Upper lobe of right lung (tissue), 1 donor: ENCODE measurements around the gene PSMB10. TPM values are rescaled to one million over a fixed set of nuclear protein-coding genes. Genes with fewer than 3 reads are reported as not detected.

Experiments used
- ATAC-seq: fragments of 200-7000 bp; cut with Tn5 transposase; one replicate; pipeline ENCODE4 v1.9.1; 2020; ENCODE audit warnings: mild to moderate bottlenecking, moderate library complexity
- DNase-seq: peaks from one replicate; pipeline ENCODE4 v3.0.0-alpha.2; 2020
- H3K27ac ChIP-seq: fragments of 200-600 bp; one replicate; pipeline ENCODE4 v1.8.0; 2022
- H3K27me3 ChIP-seq: fragments of 200-600 bp; one replicate; pipeline ENCODE4 v1.8.0; 2022; ENCODE audit warnings: mild to moderate bottlenecking
- H3K36me3 ChIP-seq: fragments of 200-600 bp; one replicate; pipeline ENCODE4 v1.8.0; 2022
- H3K4me1 ChIP-seq: fragments of 200-600 bp; one replicate; pipeline ENCODE4 v1.8.0; 2022
- H3K4me3 ChIP-seq: fragments of 200-600 bp; one replicate; pipeline ENCODE4 v1.8.0; 2022; ENCODE audit warnings: mild to moderate bottlenecking
- H3K9me3 ChIP-seq: fragments of 200-600 bp; one replicate; pipeline ENCODE4 v1.8.0; 2022
- CTCF ChIP-seq: fragments of 200-600 bp; IDR thresholded peaks from one replicate; pipeline ENCODE4 v1.8.0; 2022; ENCODE audit warnings: antibody characterized with exemption
- intact Hi-C: fragments of 100-400 bp; cut with DNase I; formaldehyde crosslinking; loops from one replicate; pipeline ENCODE4 v1.11.0; 2022
- total RNA-seq: library from RNA; stranded (reverse); fragmentation: NEBNext Ultra II Directional; extraction: Animal tissue kit (Norgen Biotek cat#: 25700); gene quantifications from one replicate; pipeline ENCODE4 v1.2.1, GENCODE V29; 2021
- donor health status: DM: no; HTN: yes; CAD: no; lungs with severe emphysema.

PSMB10 gene
- total RNA-seq, 1 donor from 2014 or later = 71.6 TPM

DNA sequence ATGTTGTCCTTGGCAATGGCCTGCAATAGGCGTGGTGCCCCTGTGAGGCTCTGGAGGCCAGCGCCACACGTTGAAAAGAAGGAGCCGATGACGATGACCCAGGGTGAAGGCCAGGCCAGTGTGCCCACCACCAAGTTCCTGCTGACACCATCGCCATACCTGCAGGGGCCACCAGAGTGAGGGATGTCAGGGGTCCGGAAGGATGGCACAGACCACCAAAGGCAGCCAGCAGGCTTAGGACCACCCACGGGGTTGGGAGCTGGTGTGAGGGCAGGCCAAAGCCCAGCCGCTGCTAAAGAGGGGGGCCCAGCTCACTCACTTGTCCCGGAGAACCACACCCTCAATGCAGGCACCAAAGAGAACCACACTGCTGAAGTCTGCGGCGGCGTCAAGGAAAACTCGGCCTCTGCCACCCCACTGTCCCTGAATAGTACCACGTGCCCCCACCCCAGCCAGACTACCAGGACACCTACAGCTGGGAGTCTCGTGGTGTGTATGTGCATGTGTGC is 13.7 kb upstream of the PSMB10 start:
- no peak for ATAC-seq

GRCh38 chr16:67949645-67950044 is 13.0 kb upstream of the PSMB10 start:
- TF ChIP-seq CTCF = no peak
- H3K27me3 ChIP-seq = no peaks in the 10 kb centered on the region
- peaks cover 100% of the 10 kb centered on the region for H3K36me3 ChIP-seq
- no peaks in the 10 kb centered on the region for H3K9me3 ChIP-seq
- H3K4me3 ChIP-seq = no peak overlapping the region
- DNase-seq = no peak
- H3K4me1 ChIP-seq = peaks cover 10% of the 10 kb centered on the region
- no peak overlapping the region for H3K27ac ChIP-seq
- intact Hi-C loops = no loop called here
- ATAC-seq = no peak

More for the DNA sequence above, 13.7 kb upstream of the PSMB10 start:
- no peak for DNase-seq
- H3K27ac ChIP-seq = no peak overlapping the region
- H3K4me1 ChIP-seq = peaks cover 6% of the 10 kb centered on the region
- no peaks in the 10 kb centered on the region for H3K27me3 ChIP-seq
- peaks cover 100% of the 10 kb centered on the region for H3K36me3 ChIP-seq
- no peak overlapping the region for H3K4me3 ChIP-seq
- TF ChIP-seq CTCF = no peak
- intact Hi-C loops = no loop called here
- H3K9me3 ChIP-seq = no peaks in the 10 kb centered on the region

DNA sequence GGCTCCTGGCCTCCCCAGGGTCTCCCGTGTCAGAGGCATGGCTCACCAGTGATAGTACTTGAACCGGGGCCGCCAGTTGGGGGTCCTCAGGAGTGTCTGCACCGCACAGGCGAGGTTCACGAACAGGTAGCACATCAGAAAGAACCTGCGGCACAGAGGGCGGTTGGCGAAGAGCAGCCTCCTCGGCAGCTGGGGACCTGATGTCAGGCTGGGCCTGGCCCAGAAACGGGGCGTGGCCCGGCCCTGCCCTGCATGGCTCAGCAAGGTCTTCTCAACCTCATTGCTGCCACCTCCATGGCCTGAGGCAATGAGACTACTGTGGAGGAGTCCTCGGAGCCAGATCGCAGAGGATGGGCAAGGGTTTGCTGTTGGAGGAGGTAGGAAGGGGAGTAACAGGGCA is 11.4 kb upstream of the PSMB10 start:
- no peaks in the 10 kb centered on the region for H3K27me3 ChIP-seq
- peaks cover 91% of the 10 kb centered on the region for H3K36me3 ChIP-seq
- H3K27ac ChIP-seq = no peak overlapping the region
- no peak for TF ChIP-seq CTCF
- DNase-seq (no peak), ATAC-seq (no peak)
- H3K4me3 ChIP-seq = no peak overlapping the region
- intact Hi-C loops = no loop called here
- H3K4me1 ChIP-seq = peaks cover 15% of the 10 kb centered on the region
- no peaks in the 10 kb centered on the region for H3K9me3 ChIP-seq

DNA sequence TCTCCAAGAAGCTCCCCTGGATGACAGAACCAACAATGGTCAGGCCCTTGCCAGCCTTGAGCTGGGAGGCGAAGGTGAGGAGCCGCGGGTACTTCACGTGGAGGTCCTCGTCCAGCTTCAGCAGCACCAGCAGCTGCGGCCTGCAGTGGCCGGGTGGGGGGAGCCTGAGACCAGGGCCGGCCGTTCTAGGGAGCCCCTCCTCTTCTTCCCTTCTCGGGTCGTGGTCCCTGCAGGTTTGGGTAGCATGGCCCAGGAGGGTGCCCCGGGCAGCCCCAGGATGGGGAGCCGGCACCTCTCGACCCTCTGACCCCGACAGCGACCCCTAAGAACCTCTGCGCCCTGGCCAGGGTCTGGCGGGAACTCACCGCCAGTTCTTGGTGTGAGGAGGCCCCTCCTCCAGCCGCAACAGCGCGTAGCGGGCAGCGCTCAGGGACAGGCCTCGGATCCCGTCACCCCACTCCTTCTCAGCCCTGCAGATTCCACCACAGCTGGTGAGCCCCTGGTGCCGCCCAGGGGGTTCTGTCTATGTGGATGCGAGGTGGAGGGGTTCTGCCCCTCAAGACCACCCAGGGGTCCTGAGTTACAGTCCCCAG is 10.4 kb upstream of the PSMB10 start:
- no peaks in the 10 kb centered on the region for H3K27me3 ChIP-seq
- intact Hi-C loops = no loop called here
- H3K4me1 ChIP-seq = peaks cover 14% of the 10 kb centered on the region
- H3K4me3 ChIP-seq = no peak overlapping the region
- DNase-seq (no peak), ATAC-seq (no peak)
- H3K36me3 ChIP-seq = peaks cover 91% of the 10 kb centered on the region
- no peaks in the 10 kb centered on the region for H3K9me3 ChIP-seq
- no peak overlapping the region for H3K27ac ChIP-seq
- no peak for TF ChIP-seq CTCF

GRCh38 chr16:67946128-67946569 is 9.5 kb upstream of the PSMB10 start:
- Histone ChIP-seq H3K4me3 (no peak overlapping the region), H3K4me1 (peaks cover 9% of the 10 kb centered on the region), H3K27me3 (no peaks in the 10 kb centered on the region), H3K36me3 (peaks cover 84% of the 10 kb centered on the region), H3K27ac (no peak overlapping the region), H3K9me3 (no peaks in the 10 kb centered on the region)
- no peak for ATAC-seq
- DNase-seq = no peak
- intact Hi-C loops = no loop called here
- TF ChIP-seq CTCF = no peak
